ENCODE data around the gene CCDC51. TPM values are rescaled to one million over a fixed set of nuclear protein-coding genes. Genes with fewer than 3 reads are reported as not detected.
A peak's percentile ranks its signal among the peaks of the same experiment; 100 is the strongest.

Gene CCDC51
- total and polyA plus RNA-seq, 2 of the 13 experiments (the other 11 are each of a cell fraction or from before 2014, with no cell fraction given): 18.1 to 29.4 TPM

GRCh38 chr3:48428572-48429316 is 11.2 kb downstream of the CCDC51 start (continued):
- TF ChIP-seq SOX6 (IDR thresholded peaks at IDR 0.05): no peak
- TF ChIP-seq SOX6 (CRISPR knock-in tag; IDR thresholded peaks at IDR 0.05): peak; percentile 59; the same call in 1 of the 2 replicates
- no peak for TF ChIP-seq KDM5B (CRISPR knock-in tag; IDR thresholded peaks at IDR 0.05; ENCODE audit: borderline replicate concordance)
- TF ChIP-seq ZNF816 (CRISPR knock-in tag; IDR thresholded peaks at IDR 0.05; ENCODE audit: borderline replicate concordance): no peak
- TF ChIP-seq ZNF30 (CRISPR knock-in tag; IDR thresholded peaks at IDR 0.05): no peak
- no peak for TF ChIP-seq SP1 (IDR thresholded peaks at IDR 0.05)
- no peak for TF ChIP-seq SP1 (CRISPR knock-in tag; IDR thresholded peaks at IDR 0.05)
- 0 out of 2 replicates have a peak, but pooled peaks have one; percentile 8 for TF ChIP-seq ZNF136 (CRISPR knock-in tag; IDR thresholded peaks at IDR 0.05; ENCODE audit: low read depth)
- TF ChIP-seq POGZ (CRISPR knock-in tag; IDR thresholded peaks at IDR 0.05): no peak
- TF ChIP-seq ZNF432 (CRISPR knock-in tag; IDR thresholded peaks at IDR 0.05; ENCODE audit: borderline replicate concordance): no peak
- peak; percentile 87; the same call in 1 of the 2 replicates for TF ChIP-seq THRA (CRISPR knock-in tag; IDR thresholded peaks at IDR 0.05; ENCODE audit: borderline replicate concordance)
- no peak for TF ChIP-seq ZNF17 (CRISPR knock-in tag; IDR thresholded peaks at IDR 0.05)
- TF ChIP-seq KAT8 (CRISPR knock-in tag; IDR thresholded peaks at IDR 0.05): 0 out of 2 replicates have a peak, but pooled peaks have one; percentile 52
- TF ChIP-seq ZNF205 (CRISPR knock-in tag; IDR thresholded peaks at IDR 0.05): no peak
- TF ChIP-seq ZNF724P (CRISPR knock-in tag; IDR thresholded peaks at IDR 0.05; ENCODE audit: borderline replicate concordance): no peak
- no peak for TF ChIP-seq NFKB2 (CRISPR knock-in tag; IDR thresholded peaks at IDR 0.05; ENCODE audit: borderline replicate concordance)
- no peak for TF ChIP-seq JUNB (CRISPR knock-in tag; IDR thresholded peaks at IDR 0.05; ENCODE audit: borderline replicate concordance)
- TF ChIP-seq TOPORS (CRISPR knock-in tag; IDR thresholded peaks at IDR 0.05): no peak
- no peak for TF ChIP-seq MLX (CRISPR knock-in tag; IDR thresholded peaks at IDR 0.05)
- no peak for TF ChIP-seq SMYD3 (CRISPR knock-in tag; IDR thresholded peaks at IDR 0.05)
- no peak for TF ChIP-seq NPAS2 (CRISPR knock-in tag; IDR thresholded peaks at IDR 0.05; ENCODE audit: borderline replicate concordance)
- TF ChIP-seq RCOR2 (CRISPR knock-in tag; IDR thresholded peaks at IDR 0.05): no peak
- no peak for TF ChIP-seq NBN (conservative IDR thresholded peaks at IDR 0.05)
- no peak for TF ChIP-seq TRAFD1 (CRISPR knock-in tag; IDR thresholded peaks at IDR 0.05; ENCODE audit: borderline replicate concordance)
- TF ChIP-seq HOXA9 (CRISPR knock-in tag; IDR thresholded peaks at IDR 0.05; ENCODE audit: borderline replicate concordance): 0 out of 2 replicates have a peak, but pooled peaks have one; percentile 50
- TF ChIP-seq MXD1 (CRISPR knock-in tag; IDR thresholded peaks at IDR 0.05): no peak
- TF ChIP-seq KMT2A (CRISPR knock-in tag; IDR thresholded peaks at IDR 0.05): no peak
- peak; percentile 3; the same call in 1 of the 2 replicates for TF ChIP-seq ZMAT3 (CRISPR knock-in tag; conservative IDR thresholded peaks at IDR 0.05)
- no peak for TF ChIP-seq JUND (CRISPR knock-in tag; IDR thresholded peaks at IDR 0.05)
- no peak for TF ChIP-seq SRY (CRISPR knock-in tag; IDR thresholded peaks at IDR 0.05)

Data from HepG2 (cell line).